A549 (cell line): ENCODE measurements around the gene TANGO2. TPM values are rescaled to one million over a fixed set of nuclear protein-coding genes. Genes with fewer than 3 reads are reported as not detected.

Experiments
- ATAC-seq, 2 experiments: fragments of 200-7000 bp in 1 of 2; fragments of >200 bp in 1 of 2; cut with Nextera tagmentation in 1 of 2; cut with Tn5 transposase in 1 of 2; 3 replicates each; pipeline versions ENCODE4 v1.8.0 to v1.9.1; 2018 to 2020; ENCODE audit warnings: mild to moderate bottlenecking in 1 of 2, moderate library complexity in 1 of 2
- CTCF ChIA-PET: fragments of 300-600 bp; sonication (Branson Sonifier 250); formaldehyde crosslinking; extraction: SDS; loops from one replicate; lab custom pipeline; 2021; ENCODE audit warnings: antibody characterized with exemption, inconsistent platforms; lab: Yijun Ruan, JAX
- POLR2A ChIA-PET: fragments of 350-600 bp; formaldehyde crosslinking; extraction: SDS; loops from one replicate; lab custom pipeline; 2021; ENCODE audit warnings: antibody characterized with exemption, inconsistent platforms; lab: Yijun Ruan, JAX
- DNase-seq, 2 experiments: peaks; one replicate each; pipeline versions ENCODE4 v3.0.0 to v3.0.0-alpha.2; 2011 to 2016; ENCODE audit warnings: low read depth in 1 of 2, low spot score in 1 of 2
- FAIRE-seq: peaks from 2 replicates; lab custom pipeline; 2011; peaks lifted over from hg19 to GRCh38; lab: Jason Lieb, UNC
- H3K27ac ChIP-seq, 2 experiments: fragments of >200 bp; sonication (Bioruptor Twin); formaldehyde crosslinking; 3 replicates each; pipeline ENCODE4 v1.5.1; 2016 to 2017
- H3K4me1 ChIP-seq: fragments of >200 bp; sonication (Bioruptor Twin); formaldehyde crosslinking; 3 replicates; pipeline ENCODE4 v1.6.1; 2016
- H3K4me2 ChIP-seq: fragments of >200 bp; sonication (Bioruptor Twin); formaldehyde crosslinking; 3 replicates; pipeline ENCODE4 v1.6.1; 2016
- H3K4me3 ChIP-seq: fragments of >200 bp; sonication (Bioruptor Twin); formaldehyde crosslinking; 3 replicates; pipeline ENCODE4 v1.5.1; 2016
- H3K9me3 ChIP-seq: fragments of >200 bp; sonication (Bioruptor Twin); formaldehyde crosslinking; 3 replicates; pipeline ENCODE4 v1.6.1; 2016
- BHLHE40 ChIP-seq: IDR thresholded peaks from 2 replicates; pipeline ENCODE4 v1.6.1; 2012; ENCODE audit warnings: low read depth, low read length, inconsistent platforms
- CBX2 ChIP-seq: fragments of 200-600 bp; sonication (generic); IDR thresholded peaks from 2 replicates; pipeline ENCODE4 v1.6.1; 2016; ENCODE audit warnings: low read depth, mild to moderate bottlenecking, borderline replicate concordance
- CBX8 ChIP-seq: fragments of 200-600 bp; sonication (generic); IDR thresholded peaks from 2 replicates; pipeline ENCODE4 v1.6.1; 2016
- CHD2 ChIP-seq: fragments of 150-350 bp; IDR thresholded peaks from 2 replicates; pipeline ENCODE4 v1.6.1; 2014; ENCODE audit warnings: low read length; ENCODE audit not compliant: partially characterized antibody
- CHD4 ChIP-seq: fragments of 200-600 bp; sonication (generic); IDR thresholded peaks from 2 replicates; pipeline ENCODE4 v1.6.1; 2016; ENCODE audit warnings: antibody characterized with exemption, mild to moderate bottlenecking, borderline replicate concordance
- EHF ChIP-seq: fragments of 250-450 bp; sonication (Bioruptor Pico); IDR thresholded peaks from 2 replicates; pipeline ENCODE4 v1.5.0; 2020; ENCODE audit warnings: mild to moderate bottlenecking
- ELK1 ChIP-seq: fragments of 150-350 bp; IDR thresholded peaks from 2 replicates; pipeline ENCODE4 v1.6.1; 2014; ENCODE audit warnings: low read depth, mild to moderate bottlenecking, low read length
- FOSB ChIP-seq: fragments of 250-450 bp; sonication (Bioruptor Pico); IDR thresholded peaks from 2 replicates; pipeline ENCODE4 v1.5.0; 2020; ENCODE audit warnings: mild to moderate bottlenecking, moderate library complexity
- FOSL2 ChIP-seq, 2 experiments: fragments of 450-650 bp in 1 of 2; fragments of >200 bp in 1 of 2; sonication (Bioruptor Twin) in 1 of 2; formaldehyde crosslinking; IDR thresholded peaks; 2 replicates each; pipeline versions ENCODE4 v1.5.0 to v1.6.1; 2016 to 2020; ENCODE audit warnings: mild to moderate bottlenecking in 1 of 2, moderate library complexity in 1 of 2
- HDAC2 ChIP-seq: fragments of 200-600 bp; sonication (generic); IDR thresholded peaks from 2 replicates; pipeline ENCODE4 v1.6.1; 2016
- HOXA7 ChIP-seq: fragments of 250-450 bp; sonication (Bioruptor Pico); IDR thresholded peaks from 2 replicates; pipeline ENCODE4 v1.5.0; 2020; ENCODE audit warnings: mild to moderate bottlenecking, moderate library complexity
- MYC ChIP-seq: IDR thresholded peaks from 2 replicates; pipeline ENCODE4 v1.6.1; 2012; ENCODE audit warnings: mild to moderate bottlenecking, inconsistent platforms, low read length, improper control_type of control experiment, borderline replicate concordance
- NR3C1 ChIP-seq: fragments of >200 bp; sonication (Bioruptor Twin); formaldehyde crosslinking; IDR thresholded peaks from 3 replicates; pipeline ENCODE4 v1.6.1; 2017
- RAD21 ChIP-seq, 2 experiments: fragments of >200 bp in 1 of 2; sonication (Bioruptor Twin) in 1 of 2; formaldehyde crosslinking in 1 of 2; IDR thresholded peaks in 1 of 2; conservative IDR thresholded peaks in 1 of 2; 2 replicates in 1 of 2; 3 replicates in 1 of 2; pipeline ENCODE4 v1.6.1; 2012 to 2018; ENCODE audit warnings: inconsistent platforms in 1 of 2
- RCOR1 ChIP-seq: fragments of 150-350 bp; IDR thresholded peaks from 2 replicates; pipeline ENCODE4 v1.6.1; 2014; ENCODE audit warnings: antibody characterized with exemption, low read length, low read depth
- RNF2 ChIP-seq: fragments of 200-600 bp; sonication (generic); IDR thresholded peaks from 2 replicates; pipeline ENCODE4 v1.6.1; 2016; ENCODE audit warnings: low read depth, mild to moderate bottlenecking, antibody characterized with exemption, moderate library complexity, borderline replicate concordance
- TP53 ChIP-seq: fragments of 250-450 bp; sonication (Bioruptor Pico); IDR thresholded peaks from 2 replicates; pipeline ENCODE4 v1.5.0; 2021; ENCODE audit warnings: mild to moderate bottlenecking, moderate library complexity
- ZC3H11A ChIP-seq: fragments of 450-650 bp; IDR thresholded peaks from 2 replicates; pipeline ENCODE4 v1.6.1; 2014; ENCODE audit warnings: antibody characterized with exemption, mild to moderate bottlenecking
- ZFP36 ChIP-seq: fragments of 450-650 bp; IDR thresholded peaks from 2 replicates; pipeline ENCODE4 v1.6.1; 2014; ENCODE audit warnings: borderline replicate concordance; ENCODE audit not compliant: partially characterized antibody
- ZSCAN20 ChIP-seq: fragments of 250-450 bp; sonication (Bioruptor Pico); IDR thresholded peaks from 2 replicates; pipeline ENCODE4 v1.8.0; 2022; ENCODE audit warnings: mild to moderate bottlenecking, moderate library complexity
- whole genome bisulfite sequencing: methylation state at CpG from one replicate; pipeline ENCODE4 v1.1.6; 2017; ENCODE audit errors: missing lambda C conversion rate; 5-methylcytosine and 5-hydroxymethylcytosine counted together
- polyA plus RNA-seq, 4 experiments: library from polyadenylated mRNA; depleted of rRNA in 3 of 4; stranded (reverse); fragments of >200 nt; fragmentation: RNase III in 1 of 4; extraction: RNeasy Plus Mini Kit Qiagen cat#74134 plus additional on column Dnase treatment in 1 of 4; gene quantifications; 2 replicates in 3 of 4; 3 replicates in 1 of 4; pipeline ENCODE4 v1.2.3, GENCODE V29; 2011 to 2017
- TF ChIP-seq, protein P1 (sequence below): fragments of 200-600 bp; sonication (generic); IDR thresholded peaks from 2 replicates; pipeline ENCODE4 v1.6.1; 2016; ENCODE audit warnings: antibody characterized with exemption, mild to moderate bottlenecking, moderate library complexity
- TF ChIP-seq, protein P2 (sequence below): fragments of 250-450 bp; sonication (Bioruptor Pico); IDR thresholded peaks from 2 replicates; pipeline ENCODE4 v1.5.0; 2021; ENCODE audit warnings: mild to moderate bottlenecking, moderate library complexity, borderline replicate concordance
- TF ChIP-seq, protein P3 (sequence below): IDR thresholded peaks from 2 replicates; pipeline ENCODE4 v1.6.1; 2012; ENCODE audit warnings: low read depth, borderline replicate concordance

TANGO2 gene
- polyA plus RNA-seq, 2 of the 4 experiments (the other 2 are of a cell fraction), result 13.2 to 13.8 TPM

DNA sequence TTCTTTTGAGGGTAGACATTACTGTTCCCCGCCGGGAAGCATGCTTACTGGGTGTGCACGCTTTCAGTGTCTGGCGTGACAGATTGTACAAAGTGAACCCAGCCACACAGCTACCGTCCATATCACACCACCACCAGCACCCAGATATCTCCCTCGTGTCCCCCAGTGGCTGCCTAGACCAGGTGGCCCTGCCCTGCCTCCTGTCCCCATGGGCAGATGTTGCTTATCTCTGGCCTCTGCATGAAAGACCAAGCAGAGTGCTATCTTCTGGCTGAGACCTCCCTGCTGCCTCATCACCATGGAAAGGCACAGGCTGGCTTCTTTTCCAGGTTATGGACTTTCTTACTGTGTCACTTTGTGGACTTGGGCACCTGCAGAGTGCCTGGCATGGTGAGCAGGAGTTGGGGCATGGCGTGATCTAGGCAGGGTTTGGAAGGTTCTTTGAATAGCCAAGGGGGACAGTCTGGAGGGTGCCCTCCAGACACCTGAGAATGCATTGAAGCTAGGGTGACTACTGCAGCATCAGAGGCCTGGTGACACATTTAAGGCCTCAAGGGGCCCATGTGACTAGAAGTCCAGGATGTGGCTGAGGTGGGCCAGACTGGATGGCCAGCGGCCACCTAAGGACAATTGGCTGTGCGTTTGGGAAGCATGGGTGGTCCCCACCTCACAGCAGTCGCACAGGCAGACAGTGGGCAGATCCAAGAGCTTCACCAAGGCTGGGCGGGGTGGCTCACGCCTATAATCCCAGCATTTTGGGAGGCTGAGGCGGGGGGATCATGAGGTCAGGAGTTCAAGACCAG, 4.7 kb downstream of the TANGO2 start:
- no peak overlapping the region for H3K4me3 ChIP-seq
- TF ChIP-seq BHLHE40, result no peak
- no peak for TF ChIP-seq ELK1
- TF ChIP-seq RCOR1, result no peak
- TF ChIP-seq CHD2, result no peak
- TF ChIP-seq, protein P1, sequence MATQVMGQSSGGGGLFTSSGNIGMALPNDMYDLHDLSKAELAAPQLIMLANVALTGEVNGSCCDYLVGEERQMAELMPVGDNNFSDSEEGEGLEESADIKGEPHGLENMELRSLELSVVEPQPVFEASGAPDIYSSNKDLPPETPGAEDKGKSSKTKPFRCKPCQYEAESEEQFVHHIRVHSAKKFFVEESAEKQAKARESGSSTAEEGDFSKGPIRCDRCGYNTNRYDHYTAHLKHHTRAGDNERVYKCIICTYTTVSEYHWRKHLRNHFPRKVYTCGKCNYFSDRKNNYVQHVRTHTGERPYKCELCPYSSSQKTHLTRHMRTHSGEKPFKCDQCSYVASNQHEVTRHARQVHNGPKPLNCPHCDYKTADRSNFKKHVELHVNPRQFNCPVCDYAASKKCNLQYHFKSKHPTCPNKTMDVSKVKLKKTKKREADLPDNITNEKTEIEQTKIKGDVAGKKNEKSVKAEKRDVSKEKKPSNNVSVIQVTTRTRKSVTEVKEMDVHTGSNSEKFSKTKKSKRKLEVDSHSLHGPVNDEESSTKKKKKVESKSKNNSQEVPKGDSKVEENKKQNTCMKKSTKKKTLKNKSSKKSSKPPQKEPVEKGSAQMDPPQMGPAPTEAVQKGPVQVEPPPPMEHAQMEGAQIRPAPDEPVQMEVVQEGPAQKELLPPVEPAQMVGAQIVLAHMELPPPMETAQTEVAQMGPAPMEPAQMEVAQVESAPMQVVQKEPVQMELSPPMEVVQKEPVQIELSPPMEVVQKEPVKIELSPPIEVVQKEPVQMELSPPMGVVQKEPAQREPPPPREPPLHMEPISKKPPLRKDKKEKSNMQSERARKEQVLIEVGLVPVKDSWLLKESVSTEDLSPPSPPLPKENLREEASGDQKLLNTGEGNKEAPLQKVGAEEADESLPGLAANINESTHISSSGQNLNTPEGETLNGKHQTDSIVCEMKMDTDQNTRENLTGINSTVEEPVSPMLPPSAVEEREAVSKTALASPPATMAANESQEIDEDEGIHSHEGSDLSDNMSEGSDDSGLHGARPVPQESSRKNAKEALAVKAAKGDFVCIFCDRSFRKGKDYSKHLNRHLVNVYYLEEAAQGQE, result no peak
- no peak for TF ChIP-seq CHD4
- TF ChIP-seq EHF (CRISPR knock-in tag), result no peak
- no peak for TF ChIP-seq FOSL2 (IDR thresholded peaks at IDR 0.05)
- no peak for TF ChIP-seq FOSL2 (CRISPR knock-in tag; IDR thresholded peaks at IDR 0.05)
- TF ChIP-seq RNF2, result no peak
- no peak for TF ChIP-seq HDAC2
- no peak for TF ChIP-seq CBX2
- no peak for TF ChIP-seq ZFP36
- TF ChIP-seq TP53 (CRISPR knock-in tag), result no peak
- ChIA-PET POLR2A (no interaction called here), CTCF (interaction anchor here (5.1 kb wide), 1 partner anchor 55 kb away, joined by 30 read pairs; no protein-coding TSS in a partner anchor)
- WGBS, result 100% methylated on average over 2 of the region's 13 CpGs
- no peak for DNase-seq
- no peak for ATAC-seq
- H3K9me3 ChIP-seq, result no peaks in the 10 kb centered on the region
- H3K4me1 ChIP-seq, result peaks cover 7% of the 10 kb centered on the region
- no peak overlapping the region for H3K27ac ChIP-seq
- no peak overlapping the region for H3K4me2 ChIP-seq
- no peak for FAIRE-seq

GRCh38 chr22:20026204-20026908, 5.4 kb downstream of the TANGO2 start:
- peaks cover 7% of the 10 kb centered on the region for H3K4me1 ChIP-seq
- no peak for TF ChIP-seq CBX2
- TF ChIP-seq, protein P2, sequence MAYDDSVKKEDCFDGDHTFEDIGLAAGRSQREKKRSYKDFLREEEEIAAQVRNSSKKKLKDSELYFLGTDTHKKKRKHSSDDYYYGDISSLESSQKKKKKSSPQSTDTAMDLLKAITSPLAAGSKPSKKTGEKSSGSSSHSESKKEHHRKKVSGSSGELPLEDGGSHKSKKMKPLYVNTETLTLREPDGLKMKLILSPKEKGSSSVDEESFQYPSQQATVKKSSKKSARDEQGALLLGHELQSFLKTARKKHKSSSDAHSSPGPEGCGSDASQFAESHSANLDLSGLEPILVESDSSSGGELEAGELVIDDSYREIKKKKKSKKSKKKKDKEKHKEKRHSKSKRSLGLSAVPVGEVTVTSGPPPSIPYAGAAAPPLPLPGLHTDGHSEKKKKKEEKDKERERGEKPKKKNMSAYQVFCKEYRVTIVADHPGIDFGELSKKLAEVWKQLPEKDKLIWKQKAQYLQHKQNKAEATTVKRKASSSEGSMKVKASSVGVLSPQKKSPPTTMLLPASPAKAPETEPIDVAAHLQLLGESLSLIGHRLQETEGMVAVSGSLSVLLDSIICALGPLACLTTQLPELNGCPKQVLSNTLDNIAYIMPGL (CRISPR knock-in tag), result no peak
- TF ChIP-seq ELK1, result no peak
- TF ChIP-seq, protein P3, sequence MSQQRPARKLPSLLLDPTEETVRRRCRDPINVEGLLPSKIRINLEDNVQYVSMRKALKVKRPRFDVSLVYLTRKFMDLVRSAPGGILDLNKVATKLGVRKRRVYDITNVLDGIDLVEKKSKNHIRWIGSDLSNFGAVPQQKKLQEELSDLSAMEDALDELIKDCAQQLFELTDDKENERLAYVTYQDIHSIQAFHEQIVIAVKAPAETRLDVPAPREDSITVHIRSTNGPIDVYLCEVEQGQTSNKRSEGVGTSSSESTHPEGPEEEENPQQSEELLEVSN, result no peak
- no peak for TF ChIP-seq ZSCAN20 (CRISPR knock-in tag)
- no peak for TF ChIP-seq TP53 (CRISPR knock-in tag)
- no peak for TF ChIP-seq FOSB
- TF ChIP-seq ZC3H11A, result no peak
- no peak for TF ChIP-seq BHLHE40
- no peak for TF ChIP-seq RAD21 (conservative IDR thresholded peaks at IDR 0.05 in 1 of 2, IDR thresholded peaks at IDR 0.05 in 1 of 2)
- TF ChIP-seq HOXA7 (CRISPR knock-in tag), result no peak
- no peak for TF ChIP-seq MYC
- TF ChIP-seq NR3C1, result no peak
- no peak for TF ChIP-seq CBX8
- TF ChIP-seq, all 56 proteins: peak for 0
- FAIRE-seq (no peak), DNase-seq (no peak), ATAC-seq (no peak)
- H3K27ac ChIP-seq, result no peak overlapping the region
- POLR2A ChIA-PET, result no interaction called here
- no peaks in the 10 kb centered on the region for H3K9me3 ChIP-seq
- no peak overlapping the region for H3K4me2 ChIP-seq
- CTCF ChIA-PET, result interaction anchor here (0.7 to 5.1 kb wide), 3 partner anchors 13 to 56 kb away, joined by 3 to 30 read pairs (median 4); no protein-coding TSS in a partner anchor
- H3K4me3 ChIP-seq, result no peak overlapping the region
- WGBS, result 95% methylated on average over 11 of the region's 13 CpGs
